ENCODE data around the gene MVB12B. TPM values are rescaled to one million over a fixed set of nuclear protein-coding genes. Genes with fewer than 3 reads are reported as not detected.

Gene MVB12B
- total RNA-seq, 2 experiments from 2014 or later = 14.3 to 15.3 TPM

DNA sequence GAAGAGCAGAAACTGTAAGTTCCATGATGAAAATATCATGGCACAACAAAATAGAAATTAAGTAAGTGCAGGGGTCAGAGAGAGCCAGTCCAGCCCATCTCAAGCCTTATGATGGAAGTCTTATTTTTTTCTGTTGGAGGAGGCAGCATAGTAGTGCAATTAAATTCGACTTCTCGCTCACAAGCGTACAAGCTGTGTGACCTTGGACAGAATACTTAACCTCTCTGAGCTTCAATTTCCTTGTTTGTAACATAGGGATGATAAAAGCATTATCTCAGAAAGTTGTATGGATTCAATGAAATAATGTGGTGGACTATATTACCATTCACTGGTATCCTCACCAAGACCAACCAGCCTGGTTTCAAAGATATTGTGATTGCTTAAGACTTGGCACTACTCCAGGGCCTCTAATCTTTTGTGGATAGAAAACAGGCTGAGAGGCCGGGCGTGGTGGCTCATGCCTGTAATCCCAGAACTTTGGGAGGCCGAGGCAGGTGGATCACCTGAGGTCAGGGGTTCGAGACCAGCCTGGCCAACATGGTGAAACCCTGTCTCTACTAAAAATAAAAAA lies 26.8 kb upstream of the MVB12B start:
- no peak overlapping the region for H3K27ac Mint-ChIP-seq
- ChIA-PET POLR2A (no interaction called here), CTCF (no interaction called here)
- Histone ChIP-seq H3K27ac (ENCODE audit: low read depth in 1 of 2, low read length in 2 of 2) (no peak overlapping the region), H3K9me3 (ENCODE audit: control insufficient read depth in 1 of 2, insufficient read depth in 1 of 2, low read length in 2 of 2) (no peaks in the 10 kb centered on the region), H3K36me3 (ENCODE audit: insufficient read depth, low read length) (no peaks in the 10 kb centered on the region), H3K27me3 (ENCODE audit: control insufficient read depth in 1 of 2, insufficient read depth in 2 of 2, low read length in 2 of 2) (peaks cover 0 to 2% of the 10 kb centered on the region in 2 experiments), H3K4me1 (ENCODE audit: insufficient read depth, low read length) (no peaks in the 10 kb centered on the region), H3K4me3 (ENCODE audit: low read length) (no peak overlapping the region)
- no peak for DNase-seq
- no peak overlapping the region for H3K4me3 Mint-ChIP-seq
- intact Hi-C loops (cut with DNase I, micrococcal nuclease) = no loop called here
- ATAC-seq (ENCODE audit: poor library complexity) = no peak
- TF ChIP-seq, protein P1, sequence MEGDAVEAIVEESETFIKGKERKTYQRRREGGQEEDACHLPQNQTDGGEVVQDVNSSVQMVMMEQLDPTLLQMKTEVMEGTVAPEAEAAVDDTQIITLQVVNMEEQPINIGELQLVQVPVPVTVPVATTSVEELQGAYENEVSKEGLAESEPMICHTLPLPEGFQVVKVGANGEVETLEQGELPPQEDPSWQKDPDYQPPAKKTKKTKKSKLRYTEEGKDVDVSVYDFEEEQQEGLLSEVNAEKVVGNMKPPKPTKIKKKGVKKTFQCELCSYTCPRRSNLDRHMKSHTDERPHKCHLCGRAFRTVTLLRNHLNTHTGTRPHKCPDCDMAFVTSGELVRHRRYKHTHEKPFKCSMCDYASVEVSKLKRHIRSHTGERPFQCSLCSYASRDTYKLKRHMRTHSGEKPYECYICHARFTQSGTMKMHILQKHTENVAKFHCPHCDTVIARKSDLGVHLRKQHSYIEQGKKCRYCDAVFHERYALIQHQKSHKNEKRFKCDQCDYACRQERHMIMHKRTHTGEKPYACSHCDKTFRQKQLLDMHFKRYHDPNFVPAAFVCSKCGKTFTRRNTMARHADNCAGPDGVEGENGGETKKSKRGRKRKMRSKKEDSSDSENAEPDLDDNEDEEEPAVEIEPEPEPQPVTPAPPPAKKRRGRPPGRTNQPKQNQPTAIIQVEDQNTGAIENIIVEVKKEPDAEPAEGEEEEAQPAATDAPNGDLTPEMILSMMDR (IDR thresholded peaks at IDR 0.05) = no peak
- peaks cover 5% of the 10 kb centered on the region for H3K4me1 Mint-ChIP-seq (ENCODE audit: low read depth)
- no peaks in the 10 kb centered on the region for H3K36me3 Mint-ChIP-seq (ENCODE audit: low read depth)
- H3K27me3 Mint-ChIP-seq = peaks cover 12% of the 10 kb centered on the region
- no peaks in the 10 kb centered on the region for H3K9me3 Mint-ChIP-seq

DNA sequence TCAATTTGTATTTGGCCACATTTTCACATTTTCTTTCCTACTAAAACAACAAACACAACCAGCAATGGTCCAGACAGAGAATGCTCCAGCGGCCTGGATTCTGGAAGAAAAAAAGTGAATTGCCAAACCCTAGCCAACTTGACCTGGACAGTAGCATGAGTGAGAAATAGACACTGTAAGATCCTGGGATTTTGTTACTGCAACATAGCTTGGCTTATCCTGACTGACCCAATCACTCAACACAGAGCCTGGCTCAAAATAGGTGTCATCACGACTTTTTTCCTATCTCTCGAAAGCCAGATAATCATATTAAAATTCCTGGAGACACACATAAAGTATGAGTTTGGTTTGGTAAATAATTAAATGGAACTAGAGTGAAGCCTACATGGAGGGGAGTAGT lies 25.4 kb upstream of the MVB12B start:
- CTCF ChIA-PET = interaction anchor here (1.4 to 2.8 kb wide), 3 partner anchors 97 to 198 kb away, joined by 5 to 18 read pairs (median 11); no protein-coding TSS in a partner anchor
- no peak overlapping the region for H3K4me3 ChIP-seq (ENCODE audit: low read length)
- no peaks in the 10 kb centered on the region for H3K36me3 ChIP-seq (ENCODE audit: insufficient read depth, low read length)
- peaks cover 4% of the 10 kb centered on the region for H3K27me3 Mint-ChIP-seq
- H3K4me1 ChIP-seq (ENCODE audit: insufficient read depth, low read length) = no peaks in the 10 kb centered on the region
- peaks cover 5% of the 10 kb centered on the region for H3K4me1 Mint-ChIP-seq (ENCODE audit: low read depth)
- no peak overlapping the region for H3K27ac ChIP-seq (ENCODE audit: low read depth in 1 of 2, low read length in 2 of 2)
- no peaks in the 10 kb centered on the region for H3K9me3 Mint-ChIP-seq
- no peak overlapping the region for H3K27ac Mint-ChIP-seq
- ATAC-seq (ENCODE audit: poor library complexity) (no peak), DNase-seq (no peak)
- POLR2A ChIA-PET = no interaction called here
- no peaks in the 10 kb centered on the region for H3K9me3 ChIP-seq (ENCODE audit: control insufficient read depth in 1 of 2, insufficient read depth in 1 of 2, low read length in 2 of 2)
- TF ChIP-seq, protein P1 (IDR thresholded peaks at IDR 0.05) = no peak
- intact Hi-C loops (cut with DNase I, micrococcal nuclease) = no loop called here
- no peaks in the 10 kb centered on the region for H3K36me3 Mint-ChIP-seq (ENCODE audit: low read depth)
- H3K27me3 ChIP-seq (ENCODE audit: control insufficient read depth in 1 of 2, insufficient read depth in 2 of 2, low read length in 2 of 2) = peaks cover 0 to 2% of the 10 kb centered on the region in 2 experiments
- no peak overlapping the region for H3K4me3 Mint-ChIP-seq

GRCh38 chr9:126301985-126302603 lies 24.5 kb upstream of the MVB12B start:
- Histone ChIP-seq H3K36me3 (ENCODE audit: insufficient read depth, low read length) (no peaks in the 10 kb centered on the region), H3K27me3 (ENCODE audit: control insufficient read depth in 1 of 2, insufficient read depth in 2 of 2, low read length in 2 of 2) (no peaks in the 10 kb centered on the region), H3K4me1 (ENCODE audit: insufficient read depth, low read length) (no peaks in the 10 kb centered on the region), H3K9me3 (ENCODE audit: control insufficient read depth in 1 of 2, insufficient read depth in 1 of 2, low read length in 2 of 2) (no peaks in the 10 kb centered on the region), H3K27ac (ENCODE audit: low read depth in 1 of 2, low read length in 2 of 2) (no peak overlapping the region), H3K4me3 (ENCODE audit: low read length) (no peak overlapping the region)
- DNase-seq (peak; percentile 30 to 78 (median 42)), ATAC-seq (ENCODE audit: poor library complexity) (peak; percentile 97)
- Mint-ChIP-seq H3K4me3 (no peak overlapping the region), H3K4me1 (ENCODE audit: low read depth) (peaks cover 5% of the 10 kb centered on the region), H3K27ac (no peak overlapping the region), H3K27me3 (no peaks in the 10 kb centered on the region), H3K36me3 (ENCODE audit: low read depth) (no peaks in the 10 kb centered on the region), H3K9me3 (no peaks in the 10 kb centered on the region)
- CTCF ChIA-PET = interaction anchor here (1.1 to 2.8 kb wide), 4 partner anchors 95 to 197 kb away, joined by 4 to 18 read pairs (median 8); no protein-coding TSS in a partner anchor
- intact Hi-C loops (cut with DNase I, micrococcal nuclease) = loop anchor here (1.0 kb wide), 3 partner anchors 95 to 189 kb away; no protein-coding TSS in a partner anchor
- POLR2A ChIA-PET = interaction anchor here (0.9 kb wide), 1 partner anchor 97 kb away, joined by 3 read pairs; no protein-coding TSS in a partner anchor
- TF ChIP-seq, protein P1 (IDR thresholded peaks at IDR 0.05) = peak; percentile 62

All from CD4-positive, alpha-beta T cell (primary cell).